Measurements from ENCODE around the gene MATN4. TPM values are rescaled to one million over a fixed set of nuclear protein-coding genes. Genes with fewer than 3 reads are reported as not detected.
A peak's percentile ranks its signal among the peaks of the same experiment; 100 is the strongest.

Gene MATN4
- total and polyA plus RNA-seq, 2 of the 13 experiments (the other 11 are each of a cell fraction or from before 2014, with no cell fraction given): not detected

DNA sequence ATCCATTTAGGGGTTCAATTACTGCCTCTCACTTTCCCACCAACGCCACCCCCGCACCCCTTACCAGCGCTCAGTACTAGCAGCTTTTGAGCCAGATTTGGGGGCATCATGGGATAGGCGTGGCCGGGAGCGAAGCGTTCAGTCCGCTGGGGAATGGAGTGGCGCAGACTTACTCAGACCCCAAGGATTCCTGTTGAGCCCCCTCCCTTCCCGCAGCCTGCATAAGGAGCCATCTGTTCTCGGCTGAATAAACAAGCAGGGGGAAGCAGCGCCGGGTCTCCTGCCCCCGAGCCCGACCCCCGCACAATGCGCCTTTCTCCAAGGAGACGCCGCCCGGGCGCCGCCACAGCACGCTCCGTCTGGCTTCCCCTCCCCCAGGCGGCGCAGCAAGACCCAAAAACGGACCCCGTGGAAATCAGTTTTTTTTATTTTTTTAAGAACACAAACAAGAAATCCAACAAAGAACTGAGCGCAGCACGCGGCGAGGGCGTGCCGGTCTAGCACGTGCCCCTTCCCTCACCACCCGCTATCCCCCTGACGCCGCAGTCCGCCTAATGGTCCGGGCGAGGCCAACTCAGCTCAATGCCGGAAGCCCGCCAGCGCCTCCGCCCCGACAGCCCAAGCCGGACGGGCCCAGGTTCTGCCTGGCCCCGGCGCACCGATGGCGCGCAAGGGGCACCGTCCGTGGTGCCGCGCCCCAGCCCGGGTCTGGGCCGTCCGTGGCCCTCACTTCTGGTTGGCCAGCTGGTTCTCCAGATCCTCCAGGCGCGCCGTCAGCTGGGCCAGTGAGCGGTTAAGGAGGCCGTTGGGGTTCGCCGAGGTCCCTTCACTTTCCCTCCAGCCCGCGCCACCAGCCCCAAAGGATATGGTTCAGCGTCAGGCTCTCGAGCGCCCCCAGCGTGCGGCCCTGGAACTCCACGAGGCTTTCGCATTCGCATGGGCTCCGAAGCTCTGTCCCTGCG lies 14.8 kb downstream of the MATN4 start (continued):
- TF ChIP-seq, protein P1, sequence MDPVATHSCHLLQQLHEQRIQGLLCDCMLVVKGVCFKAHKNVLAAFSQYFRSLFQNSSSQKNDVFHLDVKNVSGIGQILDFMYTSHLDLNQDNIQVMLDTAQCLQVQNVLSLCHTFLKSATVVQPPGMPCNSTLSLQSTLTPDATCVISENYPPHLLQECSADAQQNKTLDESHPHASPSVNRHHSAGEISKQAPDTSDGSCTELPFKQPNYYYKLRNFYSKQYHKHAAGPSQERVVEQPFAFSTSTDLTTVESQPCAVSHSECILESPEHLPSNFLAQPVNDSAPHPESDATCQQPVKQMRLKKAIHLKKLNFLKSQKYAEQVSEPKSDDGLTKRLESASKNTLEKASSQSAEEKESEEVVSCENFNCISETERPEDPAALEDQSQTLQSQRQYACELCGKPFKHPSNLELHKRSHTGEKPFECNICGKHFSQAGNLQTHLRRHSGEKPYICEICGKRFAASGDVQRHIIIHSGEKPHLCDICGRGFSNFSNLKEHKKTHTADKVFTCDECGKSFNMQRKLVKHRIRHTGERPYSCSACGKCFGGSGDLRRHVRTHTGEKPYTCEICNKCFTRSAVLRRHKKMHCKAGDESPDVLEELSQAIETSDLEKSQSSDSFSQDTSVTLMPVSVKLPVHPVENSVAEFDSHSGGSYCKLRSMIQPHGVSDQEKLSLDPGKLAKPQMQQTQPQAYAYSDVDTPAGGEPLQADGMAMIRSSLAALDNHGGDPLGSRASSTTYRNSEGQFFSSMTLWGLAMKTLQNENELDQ (CRISPR knock-in tag; IDR thresholded peaks at IDR 0.05; ENCODE audit: borderline replicate concordance): 0 out of 2 replicates have a peak, but pooled peaks have one; percentile 82
- 0 out of 2 replicates have a peak, but pooled peaks have one; percentile 46 for TF ChIP-seq ZNF230 (CRISPR knock-in tag; IDR thresholded peaks at IDR 0.05)
- TF ChIP-seq ZSCAN22 (CRISPR knock-in tag; IDR thresholded peaks at IDR 0.05): no peak
- TF ChIP-seq, protein P2, sequence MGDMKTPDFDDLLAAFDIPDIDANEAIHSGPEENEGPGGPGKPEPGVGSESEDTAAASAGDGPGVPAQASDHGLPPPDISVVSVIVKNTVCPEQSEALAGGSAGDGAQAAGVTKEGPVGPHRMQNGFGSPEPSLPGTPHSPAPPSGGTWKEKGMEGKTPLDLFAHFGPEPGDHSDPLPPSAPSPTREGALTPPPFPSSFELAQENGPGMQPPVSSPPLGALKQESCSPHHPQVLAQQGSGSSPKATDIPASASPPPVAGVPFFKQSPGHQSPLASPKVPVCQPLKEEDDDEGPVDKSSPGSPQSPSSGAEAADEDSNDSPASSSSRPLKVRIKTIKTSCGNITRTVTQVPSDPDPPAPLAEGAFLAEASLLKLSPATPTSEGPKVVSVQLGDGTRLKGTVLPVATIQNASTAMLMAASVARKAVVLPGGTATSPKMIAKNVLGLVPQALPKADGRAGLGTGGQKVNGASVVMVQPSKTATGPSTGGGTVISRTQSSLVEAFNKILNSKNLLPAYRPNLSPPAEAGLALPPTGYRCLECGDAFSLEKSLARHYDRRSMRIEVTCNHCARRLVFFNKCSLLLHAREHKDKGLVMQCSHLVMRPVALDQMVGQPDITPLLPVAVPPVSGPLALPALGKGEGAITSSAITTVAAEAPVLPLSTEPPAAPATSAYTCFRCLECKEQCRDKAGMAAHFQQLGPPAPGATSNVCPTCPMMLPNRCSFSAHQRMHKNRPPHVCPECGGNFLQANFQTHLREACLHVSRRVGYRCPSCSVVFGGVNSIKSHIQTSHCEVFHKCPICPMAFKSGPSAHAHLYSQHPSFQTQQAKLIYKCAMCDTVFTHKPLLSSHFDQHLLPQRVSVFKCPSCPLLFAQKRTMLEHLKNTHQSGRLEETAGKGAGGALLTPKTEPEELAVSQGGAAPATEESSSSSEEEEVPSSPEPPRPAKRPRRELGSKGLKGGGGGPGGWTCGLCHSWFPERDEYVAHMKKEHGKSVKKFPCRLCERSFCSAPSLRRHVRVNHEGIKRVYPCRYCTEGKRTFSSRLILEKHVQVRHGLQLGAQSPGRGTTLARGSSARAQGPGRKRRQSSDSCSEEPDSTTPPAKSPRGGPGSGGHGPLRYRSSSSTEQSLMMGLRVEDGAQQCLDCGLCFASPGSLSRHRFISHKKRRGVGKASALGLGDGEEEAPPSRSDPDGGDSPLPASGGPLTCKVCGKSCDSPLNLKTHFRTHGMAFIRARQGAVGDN (CRISPR knock-in tag; IDR thresholded peaks at IDR 0.05): peak; percentile 75
- no peak for TF ChIP-seq RFXAP (CRISPR knock-in tag; IDR thresholded peaks at IDR 0.05; ENCODE audit: borderline replicate concordance)
- peak; percentile 43; the same call in 1 of the 2 replicates for TF ChIP-seq YEATS4 (CRISPR knock-in tag; IDR thresholded peaks at IDR 0.05; ENCODE audit: borderline replicate concordance)
- TF ChIP-seq ZFP90 (CRISPR knock-in tag; IDR thresholded peaks at IDR 0.05; ENCODE audit: borderline replicate concordance): 0 out of 2 replicates have a peak, but pooled peaks have one; percentile 50
- TF ChIP-seq, protein P3, sequence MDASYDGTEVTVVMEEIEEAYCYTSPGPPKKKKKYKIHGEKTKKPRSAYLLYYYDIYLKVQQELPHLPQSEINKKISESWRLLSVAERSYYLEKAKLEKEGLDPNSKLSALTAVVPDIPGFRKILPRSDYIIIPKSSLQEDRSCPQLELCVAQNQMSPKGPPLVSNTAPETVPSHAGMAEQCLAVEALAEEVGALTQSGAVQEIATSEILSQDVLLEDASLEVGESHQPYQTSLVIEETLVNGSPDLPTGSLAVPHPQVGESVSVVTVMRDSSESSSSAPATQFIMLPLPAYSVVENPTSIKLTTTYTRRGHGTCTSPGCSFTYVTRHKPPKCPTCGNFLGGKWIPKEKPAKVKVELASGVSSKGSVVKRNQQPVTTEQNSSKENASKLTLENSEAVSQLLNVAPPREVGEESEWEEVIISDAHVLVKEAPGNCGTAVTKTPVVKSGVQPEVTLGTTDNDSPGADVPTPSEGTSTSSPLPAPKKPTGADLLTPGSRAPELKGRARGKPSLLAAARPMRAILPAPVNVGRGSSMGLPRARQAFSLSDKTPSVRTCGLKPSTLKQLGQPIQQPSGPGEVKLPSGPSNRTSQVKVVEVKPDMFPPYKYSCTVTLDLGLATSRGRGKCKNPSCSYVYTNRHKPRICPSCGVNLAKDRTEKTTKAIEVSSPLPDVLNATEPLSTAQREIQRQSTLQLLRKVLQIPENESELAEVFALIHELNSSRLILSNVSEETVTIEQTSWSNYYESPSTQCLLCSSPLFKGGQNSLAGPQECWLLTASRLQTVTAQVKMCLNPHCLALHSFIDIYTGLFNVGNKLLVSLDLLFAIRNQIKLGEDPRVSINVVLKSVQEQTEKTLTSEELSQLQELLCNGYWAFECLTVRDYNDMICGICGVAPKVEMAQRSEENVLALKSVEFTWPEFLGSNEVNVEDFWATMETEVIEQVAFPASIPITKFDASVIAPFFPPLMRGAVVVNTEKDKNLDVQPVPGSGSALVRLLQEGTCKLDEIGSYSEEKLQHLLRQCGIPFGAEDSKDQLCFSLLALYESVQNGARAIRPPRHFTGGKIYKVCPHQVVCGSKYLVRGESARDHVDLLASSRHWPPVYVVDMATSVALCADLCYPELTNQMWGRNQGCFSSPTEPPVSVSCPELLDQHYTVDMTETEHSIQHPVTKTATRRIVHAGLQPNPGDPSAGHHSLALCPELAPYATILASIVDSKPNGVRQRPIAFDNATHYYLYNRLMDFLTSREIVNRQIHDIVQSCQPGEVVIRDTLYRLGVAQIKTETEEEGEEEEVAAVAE (CRISPR knock-in tag; IDR thresholded peaks at IDR 0.05; ENCODE audit: borderline replicate concordance): 0 out of 2 replicates have a peak, but pooled peaks have one; percentile 24
- TF ChIP-seq, protein P4, sequence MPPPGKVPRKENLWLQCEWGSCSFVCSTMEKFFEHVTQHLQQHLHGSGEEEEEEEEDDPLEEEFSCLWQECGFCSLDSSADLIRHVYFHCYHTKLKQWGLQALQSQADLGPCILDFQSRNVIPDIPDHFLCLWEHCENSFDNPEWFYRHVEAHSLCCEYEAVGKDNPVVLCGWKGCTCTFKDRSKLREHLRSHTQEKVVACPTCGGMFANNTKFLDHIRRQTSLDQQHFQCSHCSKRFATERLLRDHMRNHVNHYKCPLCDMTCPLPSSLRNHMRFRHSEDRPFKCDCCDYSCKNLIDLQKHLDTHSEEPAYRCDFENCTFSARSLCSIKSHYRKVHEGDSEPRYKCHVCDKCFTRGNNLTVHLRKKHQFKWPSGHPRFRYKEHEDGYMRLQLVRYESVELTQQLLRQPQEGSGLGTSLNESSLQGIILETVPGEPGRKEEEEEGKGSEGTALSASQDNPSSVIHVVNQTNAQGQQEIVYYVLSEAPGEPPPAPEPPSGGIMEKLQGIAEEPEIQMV (CRISPR knock-in tag; IDR thresholded peaks at IDR 0.05; ENCODE audit: low read depth): peak; percentile 76; the same call in 1 of the 2 replicates
- TF ChIP-seq NFATC3 (CRISPR knock-in tag; IDR thresholded peaks at IDR 0.05): no peak
- TF ChIP-seq ISL2 (CRISPR knock-in tag; IDR thresholded peaks at IDR 0.05): 0 out of 2 replicates have a peak, but pooled peaks have one; percentile 23
- TF ChIP-seq, protein P5, sequence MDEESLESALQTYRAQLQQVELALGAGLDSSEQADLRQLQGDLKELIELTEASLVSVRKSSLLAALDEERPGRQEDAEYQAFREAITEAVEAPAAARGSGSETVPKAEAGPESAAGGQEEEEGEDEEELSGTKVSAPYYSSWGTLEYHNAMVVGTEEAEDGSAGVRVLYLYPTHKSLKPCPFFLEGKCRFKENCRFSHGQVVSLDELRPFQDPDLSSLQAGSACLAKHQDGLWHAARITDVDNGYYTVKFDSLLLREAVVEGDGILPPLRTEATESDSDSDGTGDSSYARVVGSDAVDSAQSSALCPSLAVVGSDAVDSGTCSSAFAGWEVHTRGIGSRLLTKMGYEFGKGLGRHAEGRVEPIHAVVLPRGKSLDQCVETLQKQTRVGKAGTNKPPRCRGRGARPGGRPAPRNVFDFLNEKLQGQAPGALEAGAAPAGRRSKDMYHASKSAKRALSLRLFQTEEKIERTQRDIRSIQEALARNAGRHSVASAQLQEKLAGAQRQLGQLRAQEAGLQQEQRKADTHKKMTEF (CRISPR knock-in tag; IDR thresholded peaks at IDR 0.05): peak; percentile 27; the same call in 1 of the 2 replicates
